ENCODE measurements around the gene RAB7A.
A peak's percentile ranks its signal among the peaks of the same experiment; 100 is the strongest.

The RAB7A gene

DNA sequence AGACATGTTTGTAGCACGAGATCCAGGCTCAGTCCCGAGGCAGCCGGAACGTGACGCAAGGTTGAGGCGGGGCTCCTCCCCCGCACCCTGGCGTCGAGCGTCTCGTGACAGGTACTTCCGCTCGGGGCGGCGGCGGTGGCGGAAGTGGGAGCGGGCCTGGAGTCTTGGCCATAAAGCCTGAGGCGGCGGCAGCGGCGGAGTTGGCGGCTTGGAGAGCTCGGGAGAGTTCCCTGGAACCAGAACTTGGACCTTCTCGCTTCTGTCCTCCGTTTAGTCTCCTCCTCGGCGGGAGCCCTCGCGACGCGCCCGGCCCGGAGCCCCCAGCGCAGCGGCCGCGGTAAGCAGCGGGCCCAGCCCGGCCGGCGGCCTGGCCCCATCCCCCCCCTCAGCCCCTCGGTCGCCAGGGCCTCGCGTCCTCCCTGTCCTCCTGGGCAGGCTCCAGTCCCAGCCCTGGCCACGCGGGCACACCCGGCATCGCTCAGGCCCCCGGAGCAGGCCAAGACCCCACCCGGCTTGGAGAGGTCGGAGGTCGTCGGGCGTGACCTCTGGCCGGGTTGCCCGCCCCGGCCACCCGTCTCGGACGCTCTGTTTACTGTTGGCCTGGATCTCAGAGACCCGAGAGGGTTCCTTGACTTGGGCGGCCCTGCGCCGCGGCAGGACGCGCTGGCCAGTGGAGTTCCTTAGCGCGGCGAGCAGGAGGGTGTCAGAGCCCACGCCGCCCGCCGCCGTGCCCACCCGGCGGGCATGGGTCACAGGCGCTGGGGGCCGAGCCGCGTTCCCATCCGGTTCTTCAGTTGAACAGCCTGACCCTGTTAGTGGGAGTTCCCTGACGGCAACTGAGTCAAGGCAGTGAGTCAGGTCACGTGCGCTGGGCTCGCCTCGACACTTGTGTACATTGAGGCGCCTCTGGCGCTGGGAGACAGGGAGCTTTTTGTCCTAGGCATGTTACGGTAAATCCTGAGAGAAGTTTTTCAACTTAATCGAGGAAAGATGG lies at the start of gene RAB7A:
Gene RAB7A, plus strand, starts transcription at position 161 of the 994 bp plus-strand sequence. CDS start 69,185 bp downstream, outside the sequence.
- DNase-seq, result peak; percentile 99

DNA sequence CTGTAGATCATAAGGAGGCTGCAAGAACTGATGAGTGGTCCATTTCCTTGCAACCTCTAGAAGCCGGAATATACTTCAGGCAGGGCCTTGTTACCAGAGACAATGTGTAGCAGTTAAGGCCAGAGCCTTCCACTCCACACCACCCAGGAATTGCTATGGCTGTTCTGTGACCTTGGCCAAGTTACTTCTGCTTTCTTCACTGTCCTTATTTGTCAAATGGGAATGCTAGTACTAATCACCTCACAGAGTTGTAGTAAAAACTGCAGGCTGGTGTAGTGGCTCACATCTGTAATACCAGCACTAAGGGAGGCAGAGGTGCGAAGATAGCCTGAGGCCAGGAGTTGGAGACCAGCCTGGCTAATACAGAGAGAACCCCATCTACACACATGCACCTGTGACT lies 46.6 kb upstream of the RAB7A start:
- no peak for DNase-seq

DNA sequence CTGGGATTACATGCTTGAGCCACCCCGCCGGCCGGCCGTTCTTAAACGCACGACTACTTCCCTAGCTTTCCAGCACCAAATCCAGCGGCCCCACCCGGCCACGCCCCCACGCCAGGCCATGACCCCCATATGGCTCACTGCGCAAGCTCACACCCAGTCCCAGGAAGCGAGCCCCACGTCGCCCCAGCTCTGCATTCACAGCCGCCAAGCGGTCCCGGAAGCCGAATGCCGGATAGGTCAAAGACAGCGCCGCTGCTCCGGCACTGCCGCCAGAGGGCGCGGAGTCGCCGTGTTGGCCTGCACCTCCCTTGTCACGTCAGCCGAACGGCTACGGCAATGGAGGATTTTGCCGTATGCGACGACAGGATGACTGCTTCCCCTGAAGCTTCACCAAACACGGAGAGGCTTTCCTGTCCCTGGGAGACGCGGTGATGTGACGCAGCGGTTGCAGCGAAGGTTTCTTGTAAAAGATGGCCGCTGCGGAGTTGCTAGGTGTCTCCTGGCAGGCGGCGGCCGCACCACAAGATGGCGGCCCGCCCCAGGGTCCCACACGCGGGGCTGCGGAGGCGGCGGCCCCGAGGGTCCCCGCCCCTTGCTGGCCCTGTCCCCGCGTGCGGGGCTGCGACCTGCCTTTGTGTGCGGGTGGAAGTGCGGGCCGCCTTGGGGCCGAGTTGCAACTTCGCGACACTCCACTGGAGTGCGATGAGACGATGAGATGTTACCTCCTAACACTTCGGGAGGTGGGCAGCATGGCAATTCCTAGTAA lies 45.2 kb upstream of the RAB7A start:
- peak; percentile 100 for DNase-seq

DNA sequence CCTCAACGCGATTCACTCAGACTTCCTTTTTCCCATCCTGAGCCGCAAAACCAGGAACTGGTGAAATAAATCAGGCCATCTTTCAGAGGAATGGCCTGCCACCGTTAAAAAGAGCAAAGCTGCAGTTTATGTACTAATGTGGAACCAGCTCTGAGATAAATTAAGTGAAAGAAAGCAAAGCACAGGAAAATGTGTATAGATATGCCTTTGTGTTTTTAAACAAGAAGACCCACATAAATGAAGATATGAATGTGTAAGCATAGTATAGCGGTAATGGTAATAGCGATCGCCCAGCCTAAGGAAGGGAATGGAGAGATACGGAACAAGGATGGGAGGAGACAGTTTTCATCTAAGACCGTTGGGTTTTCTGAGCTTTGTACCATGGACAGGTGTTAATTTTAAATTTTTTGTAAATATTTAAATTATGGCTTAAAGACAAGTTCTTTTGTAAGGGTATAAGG lies 44.6 kb upstream of the RAB7A start:
- peak; percentile 63 for DNase-seq

DNA sequence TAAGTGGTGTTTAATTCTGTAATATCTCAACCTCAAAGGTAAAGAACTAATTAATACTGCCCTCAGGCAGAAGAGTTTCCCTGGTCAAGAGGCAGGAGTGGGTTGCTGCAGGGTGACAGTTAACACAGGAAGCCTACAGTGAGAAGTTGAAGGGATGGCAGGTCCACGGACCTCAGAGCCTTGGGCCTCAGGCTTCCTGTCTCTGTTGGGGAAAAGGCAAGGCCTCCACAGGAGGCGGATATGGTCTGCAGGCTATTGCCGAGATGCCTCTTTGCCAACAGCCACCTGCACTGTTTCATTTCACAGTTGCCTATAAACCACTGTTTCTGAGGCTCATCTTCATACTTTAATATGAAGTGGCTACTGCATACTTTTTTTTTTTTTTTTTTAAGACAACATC lies 42.0 kb upstream of the RAB7A start:
- DNase-seq, result no peak

DNA sequence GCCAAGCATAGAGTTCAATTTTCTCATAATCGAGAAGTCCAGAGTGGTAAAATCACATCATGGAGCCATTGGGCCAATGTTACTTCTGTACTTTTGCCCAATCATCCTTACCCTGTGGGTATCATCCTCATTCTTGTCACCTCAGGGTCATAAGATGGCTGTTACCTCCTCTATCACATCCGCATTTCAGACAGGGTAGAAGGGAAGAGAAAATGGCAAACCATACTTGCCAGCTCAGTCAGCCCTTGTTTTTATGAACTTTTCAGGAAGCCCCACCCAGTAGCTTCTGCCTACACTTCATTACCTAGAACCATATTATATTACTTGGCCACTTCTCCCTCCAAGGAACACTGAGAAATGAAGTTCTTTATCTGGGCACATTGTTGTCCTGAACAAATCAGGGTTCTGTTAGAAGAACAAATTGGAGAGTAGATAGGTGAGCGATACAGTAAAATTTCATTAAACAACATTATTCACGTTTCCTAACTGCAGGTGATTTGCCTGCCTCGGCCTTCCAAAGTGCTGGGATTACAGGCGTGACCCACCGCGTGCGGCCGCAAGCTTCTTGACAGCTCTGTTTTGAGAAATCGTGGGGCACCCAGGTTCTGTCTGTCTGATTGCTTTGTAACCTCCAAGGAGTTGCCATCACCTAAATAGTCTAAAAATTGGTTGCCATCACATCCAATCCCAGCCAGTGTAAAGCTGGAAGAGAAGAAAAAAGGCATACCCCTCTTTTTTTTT lies 40.8 kb upstream of the RAB7A start:
- no peak for DNase-seq

DNA sequence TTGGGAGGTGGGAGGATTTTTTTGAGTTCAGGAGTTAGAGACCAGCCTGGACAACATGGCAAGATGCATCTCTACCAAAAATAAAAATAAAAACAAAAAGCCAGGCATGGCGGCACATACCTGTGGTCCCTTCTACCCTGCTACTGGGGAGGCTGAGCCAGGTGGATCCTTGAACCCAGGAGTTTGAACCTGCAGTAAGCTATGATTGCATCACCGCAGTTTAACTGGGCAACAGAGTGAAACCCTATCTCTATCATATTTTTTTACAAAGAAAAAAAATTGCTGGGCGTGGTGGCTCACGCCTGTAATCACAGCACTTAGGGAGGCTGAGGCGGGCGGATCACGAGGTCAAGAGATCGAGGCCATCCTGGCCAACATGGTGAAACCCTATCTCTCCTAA lies 39.5 kb upstream of the RAB7A start:
- DNase-seq, result no peak

DNA sequence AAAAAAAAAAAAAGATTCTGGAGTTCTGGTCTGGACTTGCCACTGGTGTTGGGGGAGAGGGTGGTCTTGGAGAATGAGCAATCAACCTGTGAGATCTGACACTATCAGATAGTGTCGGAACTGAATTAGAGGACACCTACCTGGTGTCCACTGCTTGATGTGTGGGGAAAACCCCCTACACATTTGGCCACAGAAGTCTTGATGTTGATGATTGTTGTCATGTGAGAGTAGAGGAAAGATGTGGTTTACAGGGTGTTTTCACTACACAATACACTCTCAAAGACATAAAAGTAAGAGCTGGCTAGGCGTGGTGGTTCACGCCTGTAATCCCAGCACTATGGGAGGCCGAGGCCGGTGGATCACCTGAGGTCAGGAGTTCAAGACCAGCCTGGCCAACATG lies 36.9 kb upstream of the RAB7A start:
- DNase-seq, result no peak

DNA sequence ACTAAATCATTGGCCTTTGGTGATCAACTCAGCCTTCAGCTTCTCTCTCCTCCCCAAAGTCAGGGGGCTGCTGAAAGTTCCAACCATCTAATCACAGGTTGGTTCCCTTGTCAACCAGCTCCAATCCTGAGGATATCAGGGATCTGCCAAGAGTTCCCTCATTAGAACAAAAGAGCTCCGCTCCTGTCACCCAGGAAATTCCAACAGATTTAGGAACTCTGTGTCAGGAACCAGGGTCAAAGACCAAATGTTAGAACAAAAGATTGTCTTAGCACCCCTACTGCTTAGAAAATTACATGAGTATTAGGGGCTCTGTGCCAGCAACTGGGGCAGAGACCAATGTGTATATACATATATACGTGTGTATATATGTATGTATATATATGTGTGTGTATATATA lies 32.3 kb upstream of the RAB7A start:
- no peak for DNase-seq

DNA sequence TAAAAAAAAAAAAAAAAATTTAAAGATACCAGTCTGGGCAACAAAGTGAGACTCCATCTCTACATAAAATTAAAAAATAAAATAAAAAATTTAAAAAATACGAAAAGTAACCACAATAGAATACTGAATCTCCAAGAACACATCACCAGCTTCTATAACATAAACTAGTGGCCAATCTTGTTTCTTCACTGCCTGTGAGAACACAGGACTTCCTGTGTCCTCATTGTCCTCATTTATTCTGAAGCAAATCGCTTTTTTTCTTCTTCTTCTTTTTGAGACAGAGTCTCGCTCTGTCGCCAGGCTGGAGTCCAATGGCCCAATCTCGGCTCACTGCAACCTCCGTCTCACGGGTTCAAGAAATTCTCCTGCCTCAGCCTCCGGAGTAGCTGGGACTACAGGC lies 28.6 kb upstream of the RAB7A start:
- no peak for DNase-seq

DNA sequence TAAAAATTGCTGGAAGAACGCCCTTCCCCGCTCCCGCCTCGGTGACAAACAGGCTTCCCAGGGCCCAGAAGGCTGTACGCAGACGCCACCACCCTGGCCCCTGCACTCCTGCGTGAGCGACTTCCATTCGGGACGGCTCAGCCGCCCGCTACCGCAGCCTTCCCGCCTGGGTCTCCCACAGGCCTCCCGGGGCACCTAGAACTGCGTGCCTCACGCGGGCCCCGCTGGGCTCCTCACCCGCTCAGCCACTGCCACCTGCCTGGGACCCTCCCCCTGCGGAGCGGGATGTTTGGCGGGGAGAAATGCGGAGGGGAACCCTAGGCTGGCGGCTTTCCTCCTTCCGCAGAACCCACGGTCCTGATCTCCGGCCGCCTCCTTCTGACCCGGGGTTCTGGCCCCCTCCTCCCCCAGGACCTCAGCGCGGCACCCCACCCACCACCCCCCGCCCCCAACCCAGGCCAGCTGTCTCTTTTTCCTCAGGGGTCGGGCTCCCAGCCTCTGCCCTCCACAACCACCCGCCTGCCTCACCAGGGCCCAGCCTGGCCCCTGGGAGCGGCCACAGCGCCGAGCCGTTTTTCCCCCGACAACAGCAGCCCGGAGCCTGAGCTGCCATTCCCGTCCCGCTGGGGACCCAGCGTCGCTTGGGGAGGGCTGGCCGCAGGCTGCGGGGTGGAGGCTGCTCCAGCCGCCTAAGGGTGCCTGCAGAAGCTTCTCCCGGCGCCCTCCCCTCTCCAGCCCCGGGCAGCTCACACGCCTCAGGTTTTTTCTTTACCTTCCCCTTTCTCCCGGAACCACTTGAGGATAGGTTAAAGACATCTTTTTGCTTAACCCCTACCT lies 27.6 kb upstream of the RAB7A start:
- DNase-seq, result peak; percentile 88

DNA sequence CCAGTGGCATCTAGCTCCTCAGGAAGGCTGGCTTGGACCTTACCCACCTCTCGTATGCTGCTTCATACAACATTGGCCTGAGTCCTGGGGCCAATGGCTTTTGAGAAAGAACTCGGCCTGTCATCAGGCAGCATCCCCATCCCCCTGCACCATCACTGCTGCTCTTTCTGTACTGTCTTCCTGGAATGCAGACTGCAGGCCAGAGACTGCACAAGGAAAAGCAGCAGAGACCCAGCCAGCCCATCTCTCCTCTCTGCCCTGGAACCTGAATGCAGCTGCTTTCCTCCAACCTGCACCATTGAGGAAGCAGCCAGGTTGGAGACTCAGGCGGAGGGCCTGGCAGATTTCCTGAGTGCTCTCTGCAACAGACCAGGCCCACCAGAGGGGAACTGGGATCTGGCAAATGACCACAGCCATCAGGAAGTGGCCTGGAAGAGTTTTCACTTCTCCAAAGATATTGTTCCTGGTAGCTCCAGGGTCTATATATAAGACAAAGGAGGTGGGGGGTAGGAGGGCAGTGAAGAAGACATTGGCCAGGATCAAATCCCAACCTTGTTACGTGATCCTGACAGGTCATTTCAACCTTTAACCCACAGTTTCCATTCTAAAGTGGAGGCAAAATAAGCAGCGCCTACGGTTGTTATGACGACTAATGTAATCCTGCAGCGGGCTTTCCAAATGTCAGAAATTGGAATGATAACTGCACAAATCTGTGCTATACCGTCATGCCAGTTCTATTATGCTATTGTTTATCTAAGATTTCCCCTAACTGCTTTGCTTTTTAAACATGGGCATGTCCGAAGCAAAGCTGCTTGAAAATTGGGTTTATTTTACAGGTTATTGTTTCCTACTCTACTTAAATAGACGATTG lies 24.4 kb upstream of the RAB7A start:
- peak; percentile 45 for DNase-seq

DNA sequence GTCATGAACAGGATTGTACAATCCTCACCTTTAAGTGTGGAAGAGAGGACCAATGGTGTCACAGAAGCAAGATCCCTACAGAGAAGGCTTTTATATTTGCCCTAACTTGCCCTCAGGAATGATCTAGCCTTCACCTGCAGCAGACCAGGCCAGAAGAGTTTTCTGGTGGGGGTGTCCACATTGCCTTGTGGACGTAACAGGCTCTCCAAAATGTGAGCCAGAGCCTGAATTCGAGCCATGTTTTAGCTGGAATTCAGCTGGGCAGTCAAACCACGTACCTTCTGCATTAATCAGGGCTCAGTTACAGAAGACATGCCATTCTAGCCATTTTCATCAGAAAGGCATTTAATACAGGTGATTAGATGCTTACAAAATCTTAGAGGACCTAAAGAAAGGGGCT lies 23.6 kb upstream of the RAB7A start:
- no peak for DNase-seq

DNA sequence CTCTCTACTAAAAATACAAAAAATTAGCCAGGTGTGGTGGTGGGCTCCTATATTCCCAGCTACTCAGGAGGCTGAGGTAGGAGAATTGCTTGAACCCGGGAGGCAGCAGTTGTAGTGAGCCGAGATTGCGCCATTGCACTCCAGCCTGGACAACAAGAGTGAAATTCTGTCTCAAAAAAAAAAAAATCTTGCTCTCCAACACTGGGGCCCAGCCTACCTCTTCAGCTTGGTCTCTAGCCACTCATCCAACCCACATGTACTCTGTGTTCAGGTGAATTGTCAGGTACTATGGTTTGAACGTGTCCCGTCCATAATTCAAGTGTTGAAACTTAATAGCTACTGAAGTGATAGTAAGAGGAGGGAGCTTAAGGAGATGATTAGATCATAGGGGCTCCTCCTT lies 22.4 kb upstream of the RAB7A start:
- DNase-seq, result no peak

DNA sequence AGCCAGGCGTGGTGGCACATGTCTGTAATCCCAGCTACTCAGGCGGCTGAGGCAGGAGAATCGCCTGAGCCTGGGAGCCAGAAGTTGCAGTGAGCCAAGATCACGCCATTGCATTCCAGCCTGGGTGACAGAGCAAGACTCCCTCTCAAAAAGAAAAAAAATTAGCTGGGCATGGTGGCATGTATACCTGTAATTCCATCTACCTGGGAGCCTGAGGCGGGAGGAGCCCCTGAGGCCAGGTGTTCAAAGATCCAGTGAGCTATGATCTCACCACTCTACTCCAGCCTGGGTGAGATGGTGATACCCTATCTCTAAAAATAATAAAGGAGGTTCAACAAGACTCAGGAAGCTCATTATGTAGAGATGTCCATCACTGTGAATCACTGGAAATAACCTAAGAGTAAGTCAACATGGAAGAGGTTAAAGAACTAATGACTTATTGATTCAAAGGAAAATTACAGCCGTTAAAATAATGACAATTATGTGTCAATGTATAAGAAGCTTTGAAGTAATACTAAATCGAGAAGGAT lies 19.8 kb upstream of the RAB7A start:
- peak; percentile 84 for DNase-seq

DNA sequence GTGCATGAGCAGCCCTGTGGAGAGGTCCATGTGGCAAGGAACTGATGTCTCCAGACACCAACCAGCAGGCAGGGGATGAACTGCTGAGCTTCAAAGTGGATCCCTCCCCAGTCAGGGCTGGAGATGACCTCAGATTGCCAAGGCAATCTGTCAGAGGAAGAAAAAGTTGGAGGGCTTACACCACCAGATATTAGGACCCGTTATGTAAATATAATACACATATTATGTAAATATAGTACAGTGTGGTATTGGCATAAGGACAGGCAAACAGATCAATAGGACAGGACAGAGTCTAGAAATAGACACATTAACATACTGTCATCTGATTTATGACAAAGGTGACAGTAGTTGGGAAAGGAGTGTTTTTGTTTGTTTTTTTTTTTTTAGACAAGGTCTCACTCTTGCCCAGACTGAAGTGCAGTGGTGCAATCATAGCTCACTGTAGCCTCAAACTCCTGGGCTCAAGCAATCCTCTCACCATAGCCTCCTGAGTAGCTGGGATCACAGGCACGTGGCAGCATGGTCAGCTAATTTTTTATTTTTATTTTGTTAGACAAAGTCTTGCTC lies 18.0 kb upstream of the RAB7A start:
- DNase-seq, result peak; percentile 41

DNA sequence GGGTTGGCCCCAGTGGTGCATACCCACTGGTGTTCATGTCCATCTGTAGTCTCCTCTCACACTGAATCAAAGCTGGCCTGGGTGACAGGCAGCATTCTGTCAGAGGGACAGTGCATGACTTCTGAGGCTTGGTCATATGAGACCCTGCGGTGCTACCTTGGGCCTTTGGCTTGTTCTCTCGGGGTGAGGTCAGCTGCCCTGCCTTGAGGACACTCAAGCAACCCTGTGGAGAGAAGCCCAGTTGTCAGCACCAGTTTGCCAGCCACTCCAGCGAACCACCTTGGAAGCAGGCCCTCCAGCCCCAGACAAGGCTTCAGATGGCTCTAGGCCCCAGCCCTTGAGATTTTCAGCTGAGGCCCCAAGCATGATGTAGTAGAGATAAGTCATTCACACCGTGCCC lies 16.9 kb upstream of the RAB7A start:
- DNase-seq, result no peak

DNA sequence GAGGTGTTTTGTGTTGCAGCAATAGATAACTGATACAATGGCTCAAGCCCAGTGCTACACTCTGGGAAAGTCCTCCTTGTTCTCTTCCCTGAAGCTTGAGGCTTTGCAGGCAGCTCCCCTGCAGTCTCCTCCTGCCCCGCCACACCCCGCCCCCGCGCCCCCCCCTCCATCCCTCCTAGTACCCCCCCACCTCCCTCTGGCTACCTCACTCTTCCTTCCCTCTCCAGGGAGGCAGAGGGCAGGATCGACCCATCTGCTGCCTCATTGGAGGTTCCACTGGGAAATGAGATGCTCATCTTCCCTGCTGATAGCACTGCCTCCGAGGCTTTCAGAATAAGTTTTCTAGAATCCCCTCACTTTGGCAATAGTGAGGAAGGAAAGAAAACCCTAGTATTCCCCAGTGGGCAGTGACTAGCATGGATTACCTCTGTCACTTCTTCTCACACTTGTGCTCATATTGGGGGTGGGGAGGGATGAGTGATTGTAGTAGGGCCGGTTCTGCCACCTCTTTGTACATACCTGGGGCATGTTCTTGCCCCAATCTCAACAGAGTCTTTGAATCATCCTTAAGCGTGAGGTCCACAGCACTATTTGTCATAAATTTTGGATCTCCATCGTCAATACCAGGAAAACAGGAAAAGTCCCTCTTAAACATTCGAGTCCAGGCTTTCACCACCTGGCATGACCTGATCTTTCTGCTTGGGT lies 16.3 kb upstream of the RAB7A start:
- no peak for DNase-seq

DNA sequence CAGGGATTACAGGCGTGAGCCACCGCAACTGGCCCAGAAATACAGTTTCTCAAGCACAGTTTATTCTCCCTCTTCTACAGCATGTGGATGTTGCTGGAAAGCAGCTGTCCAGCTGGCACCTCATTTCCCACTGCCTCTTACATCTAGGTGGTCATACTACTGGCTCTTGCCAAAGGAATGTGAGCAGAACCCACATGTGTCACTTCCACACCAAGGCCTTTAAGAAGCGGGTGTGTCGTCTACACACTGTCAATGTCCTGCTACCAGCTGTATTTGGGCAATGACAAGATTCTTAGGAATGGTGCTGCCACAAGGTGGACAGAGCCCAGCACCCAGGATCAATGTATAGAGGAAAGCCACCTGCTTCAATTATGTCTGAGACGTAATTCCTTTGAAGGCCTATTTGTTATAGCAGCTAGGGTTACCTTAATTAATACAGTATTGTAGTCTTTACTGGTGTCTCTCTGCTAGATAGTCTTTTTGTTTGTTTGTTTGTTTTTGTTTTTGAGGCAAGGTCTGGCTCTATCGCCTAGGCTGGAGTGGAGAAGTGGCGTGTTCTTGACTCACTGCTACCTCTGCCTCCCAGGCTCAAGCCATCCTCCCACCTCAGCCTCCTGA lies 15.1 kb upstream of the RAB7A start:
- DNase-seq, result no peak

Data from NCI-H146 (cell line).